NCI-H69 (cell line): ENCODE data around the gene CINP.
"Not testable (repeated sequence)": the region's sequence is repeated elsewhere in the genome, so short reads cannot be mapped to it uniquely, and the experiment has no call there.

ENCODE experiments used
- DNase-seq: peaks from one replicate; lab custom pipeline; 2025; lab: John Stamatoyannopoulos, UW

Gene CINP

GRCh38 chr14:102353126-102353619 is 9.5 kb downstream of the CINP start:
- DNase-seq = no peak

- no peak for DNase-seq
Measured at GRCh38 chr14:102352213-102352612, 10.5 kb downstream of the CINP start.

- not testable (repeated sequence) for DNase-seq
Measured at GRCh38 chr14:102351593-102351992, 11.1 kb downstream of the CINP start.

GRCh38 chr14:102351023-102351422 is 11.7 kb downstream of the CINP start:
- DNase-seq = no peak

GRCh38 chr14:102348376-102348775 is 14.3 kb downstream of the CINP start:
- DNase-seq = no peak

GRCh38 chr14:102346645-102347044 is 16.0 kb downstream of the CINP start:
- DNase-seq = no peak

GRCh38 chr14:102345232-102345631 is 17.5 kb downstream of the CINP start:
- DNase-seq = no peak

- DNase-seq = no peak
Measured at GRCh38 chr14:102344485-102344884, 18.2 kb downstream of the CINP start.

GRCh38 chr14:102344084-102344483 is 18.6 kb downstream of the CINP start:
- DNase-seq = no peak

GRCh38 chr14:102342238-102342637 is 20.5 kb downstream of the CINP start:
- DNase-seq = no peak

- DNase-seq = no peak
Measured at GRCh38 chr14:102341566-102341965, 21.1 kb downstream of the CINP start.

GRCh38 chr14:102338724-102339123 is 24.0 kb downstream of the CINP start:
- DNase-seq = no peak

GRCh38 chr14:102335163-102335562 is 27.5 kb downstream of the CINP start:
- no peak for DNase-seq

GRCh38 chr14:102333795-102334705 is 28.6 kb downstream of the CINP start:
- no peak for DNase-seq

- no peak for DNase-seq
Measured at GRCh38 chr14:102333390-102333789, 29.3 kb downstream of the CINP start.

- no peak for DNase-seq
Measured at GRCh38 chr14:102330806-102331205, 31.9 kb downstream of the CINP start.

GRCh38 chr14:102329381-102329780 is 33.3 kb downstream of the CINP start:
- not testable (repeated sequence) for DNase-seq

GRCh38 chr14:102326583-102326982 is 36.1 kb downstream of the CINP start:
- DNase-seq = no peak

- no peak for DNase-seq
Measured at GRCh38 chr14:102325791-102326345, 36.8 kb downstream of the CINP start.

- DNase-seq = peak; percentile 68
Measured at GRCh38 chr14:102323102-102323501, 39.6 kb downstream of the CINP start.

GRCh38 chr14:102321456-102322422 is 41.0 kb downstream of the CINP start:
- DNase-seq = no peak
